Measurements from ENCODE around the gene SLC66A1. TPM values are rescaled to one million over a fixed set of nuclear protein-coding genes. Genes with fewer than 3 reads are reported as not detected.

SLC66A1 gene
- total RNA-seq, 1 experiment from 2014 or later = 11.6 TPM

DNA sequence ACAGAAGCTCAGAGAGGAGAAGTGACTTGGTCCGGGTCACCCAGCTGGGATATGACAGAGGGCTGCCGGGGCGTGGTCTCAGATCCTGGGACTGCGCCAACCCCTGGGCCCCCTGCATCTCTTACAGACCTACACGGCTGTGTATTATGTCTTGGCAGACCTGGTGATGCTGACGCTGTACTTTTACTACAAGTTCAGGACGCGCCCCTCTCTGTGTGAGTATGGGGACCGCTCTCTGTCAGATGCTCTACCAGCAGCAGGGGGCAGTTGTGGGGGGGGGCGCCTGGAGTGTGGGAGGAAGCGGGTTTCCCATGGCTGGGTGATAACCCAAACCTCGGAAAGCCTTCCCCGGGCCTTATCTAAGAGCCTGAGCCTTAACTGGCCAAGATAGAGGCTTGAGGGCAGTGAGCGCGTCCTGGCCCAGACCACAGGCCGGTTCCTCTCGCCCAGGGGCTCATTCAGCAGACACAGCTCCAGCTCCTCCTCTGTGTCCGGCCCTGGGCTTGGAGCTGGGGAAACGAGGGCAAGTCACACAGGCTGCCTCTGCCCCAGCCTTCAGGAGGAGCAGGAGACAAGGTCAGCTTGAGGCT, 13.3 kb downstream of the SLC66A1 start:
- no peaks in the 10 kb centered on the region for H3K4me1 ChIP-seq (ENCODE audit: low read length)
- H3K36me3 ChIP-seq (ENCODE audit: insufficient read depth, low read length) = no peaks in the 10 kb centered on the region
- no peaks in the 10 kb centered on the region for H4K20me1 ChIP-seq (ENCODE audit: insufficient read depth, low read depth, low read length)
- no peak overlapping the region for H3K27ac ChIP-seq (ENCODE audit: low read length)
- no peak overlapping the region for H3K4me3 ChIP-seq (ENCODE audit: low read length)
- no peak for DNase-seq
- H3K27me3 ChIP-seq (ENCODE audit: low read length) = no peaks in the 10 kb centered on the region
- no peak overlapping the region for H2AFZ ChIP-seq (ENCODE audit: low read length)
- H3K79me2 ChIP-seq (ENCODE audit: low read length) = no peaks in the 10 kb centered on the region
- H3K4me2 ChIP-seq (ENCODE audit: low read depth, low read length, poor library complexity, severe bottlenecking) = no peak overlapping the region
- H3K9me2 ChIP-seq (replicated peaks; ENCODE audit: insufficient read depth, low read length) = no peaks in the 10 kb centered on the region
- no peak overlapping the region for H3K9ac ChIP-seq (ENCODE audit: low read length)
- H3K9me3 ChIP-seq (ENCODE audit: low read length) = no peaks in the 10 kb centered on the region

DNA sequence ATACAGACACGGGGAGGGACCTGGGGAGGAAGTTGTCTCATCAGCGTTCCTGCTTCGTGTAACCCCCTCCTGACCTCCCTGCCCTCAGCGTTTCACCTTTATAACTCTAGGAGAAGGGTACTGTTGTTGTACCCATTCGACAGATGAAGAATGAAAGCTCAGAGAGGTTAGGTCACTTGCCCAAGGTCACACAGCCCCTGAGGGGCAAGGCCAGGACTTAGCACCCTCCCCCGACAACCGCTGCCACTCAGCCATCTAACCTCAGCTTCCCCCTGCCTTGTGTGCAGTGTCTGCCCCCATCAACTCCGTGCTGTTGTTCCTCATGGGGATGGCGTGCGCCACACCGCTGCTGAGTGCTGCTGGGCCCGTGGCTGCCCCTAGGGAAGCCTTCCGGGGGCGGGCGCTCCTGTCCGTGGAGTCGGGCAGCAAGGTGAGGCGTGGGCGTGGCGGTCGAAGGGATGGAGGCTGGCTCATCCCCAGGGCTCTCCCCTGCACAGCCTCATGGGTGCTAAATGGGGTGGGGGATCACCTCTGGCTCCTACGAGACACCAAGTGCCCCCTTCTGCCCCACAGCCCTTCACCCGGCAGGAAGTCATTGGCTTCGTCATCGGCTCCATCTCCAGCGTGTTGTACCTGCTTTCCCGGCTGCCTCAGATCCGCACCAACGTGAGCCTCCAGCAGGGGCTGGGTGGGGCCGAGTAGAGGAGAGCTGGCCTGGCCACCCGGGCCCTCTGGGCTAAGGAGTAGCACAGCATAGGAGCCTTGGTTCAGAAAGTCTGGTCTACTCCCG, 14.0 kb downstream of the SLC66A1 start:
- Histone ChIP-seq H3K9me2 (replicated peaks; ENCODE audit: insufficient read depth, low read length) (no peaks in the 10 kb centered on the region), H3K79me2 (ENCODE audit: low read length) (no peaks in the 10 kb centered on the region), H3K4me3 (ENCODE audit: low read length) (no peak overlapping the region), H3K9me3 (ENCODE audit: low read length) (no peaks in the 10 kb centered on the region), H3K4me2 (ENCODE audit: low read depth, low read length, poor library complexity, severe bottlenecking) (no peak overlapping the region), H3K27me3 (ENCODE audit: low read length) (no peaks in the 10 kb centered on the region), H3K9ac (ENCODE audit: low read length) (no peak overlapping the region), H3K4me1 (ENCODE audit: low read length) (no peaks in the 10 kb centered on the region), H2AFZ (ENCODE audit: low read length) (no peak overlapping the region), H4K20me1 (ENCODE audit: insufficient read depth, low read depth, low read length) (no peaks in the 10 kb centered on the region), H3K27ac (ENCODE audit: low read length) (no peak overlapping the region), H3K36me3 (ENCODE audit: insufficient read depth, low read length) (no peaks in the 10 kb centered on the region)
- DNase-seq = no peak

DNA sequence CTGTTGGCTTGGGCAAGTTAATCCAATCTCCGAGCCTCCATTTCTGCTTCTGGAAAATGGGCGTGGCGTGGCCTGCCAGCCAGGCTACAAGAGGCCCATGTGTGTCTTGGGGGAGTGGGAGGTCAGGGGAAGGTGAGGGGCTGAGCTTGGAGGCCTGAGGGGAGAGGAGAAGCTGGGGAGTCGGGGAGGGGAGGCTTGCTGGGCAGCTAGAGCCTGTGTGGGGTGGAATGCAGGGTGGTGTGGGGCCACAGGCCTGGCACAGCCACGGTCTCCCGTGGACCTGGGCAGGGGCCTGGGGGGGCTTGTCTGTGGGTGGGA, 14.6 kb downstream of the SLC66A1 start:
- H3K79me2 ChIP-seq (ENCODE audit: low read length) = no peaks in the 10 kb centered on the region
- no peak overlapping the region for H3K4me3 ChIP-seq (ENCODE audit: low read length)
- H2AFZ ChIP-seq (ENCODE audit: low read length) = no peak overlapping the region
- H3K36me3 ChIP-seq (ENCODE audit: insufficient read depth, low read length) = no peaks in the 10 kb centered on the region
- H3K27me3 ChIP-seq (ENCODE audit: low read length) = no peaks in the 10 kb centered on the region
- no peak overlapping the region for H3K9ac ChIP-seq (ENCODE audit: low read length)
- no peaks in the 10 kb centered on the region for H3K4me1 ChIP-seq (ENCODE audit: low read length)
- H3K9me2 ChIP-seq (replicated peaks; ENCODE audit: insufficient read depth, low read length) = no peaks in the 10 kb centered on the region
- H4K20me1 ChIP-seq (ENCODE audit: insufficient read depth, low read depth, low read length) = no peaks in the 10 kb centered on the region
- no peak overlapping the region for H3K4me2 ChIP-seq (ENCODE audit: low read depth, low read length, poor library complexity, severe bottlenecking)
- no peak for DNase-seq
- H3K9me3 ChIP-seq (ENCODE audit: low read length) = no peaks in the 10 kb centered on the region
- no peak overlapping the region for H3K27ac ChIP-seq (ENCODE audit: low read length)

DNA sequence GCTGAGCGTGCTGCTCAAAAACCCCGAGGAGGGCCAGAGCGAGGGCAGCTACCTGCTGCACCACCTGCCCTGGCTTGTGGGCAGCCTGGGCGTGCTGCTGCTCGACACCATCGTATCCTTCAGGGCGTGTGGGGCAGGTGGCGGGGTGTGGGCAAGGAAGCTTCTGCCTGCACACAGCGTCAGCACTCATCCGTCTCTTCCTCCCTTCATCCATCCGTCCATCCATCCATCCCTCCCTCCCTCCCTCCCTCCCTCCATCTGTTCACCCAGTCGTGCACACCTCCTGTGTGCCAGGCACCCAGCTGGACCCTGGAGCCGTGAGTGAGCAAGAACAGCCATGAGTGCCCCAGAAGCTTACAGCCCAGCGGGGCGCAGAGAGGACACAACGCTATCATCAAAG, 15.2 kb downstream of the SLC66A1 start:
- H3K4me2 ChIP-seq (ENCODE audit: low read depth, low read length, poor library complexity, severe bottlenecking) = no peak overlapping the region
- H3K9ac ChIP-seq (ENCODE audit: low read length) = no peak overlapping the region
- DNase-seq = no peak
- H2AFZ ChIP-seq (ENCODE audit: low read length) = no peak overlapping the region
- no peak overlapping the region for H3K27ac ChIP-seq (ENCODE audit: low read length)
- H3K9me3 ChIP-seq (ENCODE audit: low read length) = no peaks in the 10 kb centered on the region
- H3K4me1 ChIP-seq (ENCODE audit: low read length) = no peaks in the 10 kb centered on the region
- no peaks in the 10 kb centered on the region for H3K79me2 ChIP-seq (ENCODE audit: low read length)
- H3K4me3 ChIP-seq (ENCODE audit: low read length) = no peak overlapping the region
- H3K27me3 ChIP-seq (ENCODE audit: low read length) = no peaks in the 10 kb centered on the region
- H4K20me1 ChIP-seq (ENCODE audit: insufficient read depth, low read depth, low read length) = no peaks in the 10 kb centered on the region
- no peaks in the 10 kb centered on the region for H3K36me3 ChIP-seq (ENCODE audit: insufficient read depth, low read length)
- H3K9me2 ChIP-seq (replicated peaks; ENCODE audit: insufficient read depth, low read length) = no peaks in the 10 kb centered on the region

DNA sequence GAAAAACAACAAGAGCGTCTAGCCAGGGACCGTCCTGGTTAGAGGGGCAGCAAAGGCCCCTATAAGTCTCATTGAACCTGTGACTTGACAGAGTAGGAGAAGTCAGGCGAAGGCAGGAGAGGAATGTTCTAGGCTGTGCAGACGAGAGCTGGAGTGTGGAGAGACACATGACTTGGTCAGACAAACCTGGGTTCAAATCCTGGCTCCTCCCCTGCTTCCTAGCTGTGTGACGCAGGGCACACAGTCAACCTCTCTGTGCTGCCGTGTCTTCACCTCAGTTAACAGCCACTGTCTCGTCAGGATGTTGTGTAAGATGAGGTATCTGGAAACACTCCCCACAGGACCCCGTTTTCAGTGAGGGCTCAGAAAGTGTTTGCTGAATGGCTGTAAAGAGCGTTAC, 15.6 kb downstream of the SLC66A1 start:
- Histone ChIP-seq H3K36me3 (ENCODE audit: insufficient read depth, low read length) (no peaks in the 10 kb centered on the region), H3K9ac (ENCODE audit: low read length) (no peak overlapping the region), H3K4me1 (ENCODE audit: low read length) (no peaks in the 10 kb centered on the region), H4K20me1 (ENCODE audit: insufficient read depth, low read depth, low read length) (no peaks in the 10 kb centered on the region), H3K4me3 (ENCODE audit: low read length) (no peak overlapping the region), H3K9me3 (ENCODE audit: low read length) (no peaks in the 10 kb centered on the region), H2AFZ (ENCODE audit: low read length) (no peak overlapping the region), H3K79me2 (ENCODE audit: low read length) (no peaks in the 10 kb centered on the region), H3K27me3 (ENCODE audit: low read length) (no peaks in the 10 kb centered on the region), H3K4me2 (ENCODE audit: low read depth, low read length, poor library complexity, severe bottlenecking) (no peak overlapping the region), H3K27ac (ENCODE audit: low read length) (no peak overlapping the region), H3K9me2 (replicated peaks; ENCODE audit: insufficient read depth, low read length) (no peaks in the 10 kb centered on the region)
- DNase-seq = no peak

DNA sequence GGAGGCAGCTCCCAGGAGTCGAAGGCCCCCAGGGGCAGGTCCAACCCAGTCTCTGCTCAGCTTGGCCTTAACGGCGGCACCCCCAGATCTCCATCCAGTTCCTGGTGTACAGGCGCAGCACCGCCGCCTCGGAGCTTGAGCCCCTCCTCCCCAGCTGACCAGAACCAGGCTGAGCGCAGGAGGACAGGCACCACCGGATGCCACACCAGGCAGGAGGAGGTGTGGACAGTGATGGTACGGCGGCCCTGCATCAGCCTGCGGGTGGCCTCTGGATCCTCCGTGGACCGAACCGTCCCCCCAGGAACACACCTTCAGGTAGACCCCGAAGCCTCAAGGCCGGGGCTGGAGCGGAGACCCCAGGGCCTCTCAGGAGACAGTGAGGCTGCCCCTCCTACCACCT, 16.4 kb downstream of the SLC66A1 start:
- DNase-seq = no peak
- Histone ChIP-seq H3K36me3 (ENCODE audit: insufficient read depth, low read length) (no peaks in the 10 kb centered on the region), H3K4me2 (ENCODE audit: low read depth, low read length, poor library complexity, severe bottlenecking) (no peak overlapping the region), H4K20me1 (ENCODE audit: insufficient read depth, low read depth, low read length) (no peaks in the 10 kb centered on the region), H3K4me1 (ENCODE audit: low read length) (no peaks in the 10 kb centered on the region), H3K9me2 (replicated peaks; ENCODE audit: insufficient read depth, low read length) (no peaks in the 10 kb centered on the region), H3K27ac (ENCODE audit: low read length) (no peak overlapping the region), H3K4me3 (ENCODE audit: low read length) (no peak overlapping the region), H3K27me3 (ENCODE audit: low read length) (no peaks in the 10 kb centered on the region), H2AFZ (ENCODE audit: low read length) (no peak overlapping the region), H3K9me3 (ENCODE audit: low read length) (no peaks in the 10 kb centered on the region), H3K79me2 (ENCODE audit: low read length) (no peaks in the 10 kb centered on the region), H3K9ac (ENCODE audit: low read length) (no peak overlapping the region)

DNA sequence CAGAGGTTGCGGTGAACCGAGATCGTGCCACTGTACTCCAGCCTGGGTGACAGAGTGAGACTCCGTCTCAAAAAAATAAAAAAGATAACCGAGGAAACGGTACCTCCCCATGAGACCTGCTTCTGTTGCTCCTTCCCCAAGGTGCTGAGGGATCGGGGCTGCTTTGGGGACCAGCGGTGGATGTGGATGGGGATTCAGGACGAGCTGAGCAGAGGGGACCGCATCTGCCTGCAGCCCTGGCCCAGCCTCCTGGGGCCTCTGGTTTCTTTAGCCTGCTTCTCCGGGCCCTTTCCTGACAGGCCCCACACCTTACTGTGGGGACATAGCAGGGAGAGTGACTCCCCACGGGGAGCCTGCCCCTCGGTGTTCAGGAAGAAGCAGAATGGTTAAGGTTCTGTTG, 17.1 kb downstream of the SLC66A1 start:
- Histone ChIP-seq H3K4me2 (ENCODE audit: low read depth, low read length, poor library complexity, severe bottlenecking) (no peak overlapping the region), H3K9me2 (replicated peaks; ENCODE audit: insufficient read depth, low read length) (no peaks in the 10 kb centered on the region), H2AFZ (ENCODE audit: low read length) (no peak overlapping the region), H3K36me3 (ENCODE audit: insufficient read depth, low read length) (no peaks in the 10 kb centered on the region), H3K4me3 (ENCODE audit: low read length) (no peak overlapping the region), H3K27ac (ENCODE audit: low read length) (no peak overlapping the region), H3K9ac (ENCODE audit: low read length) (no peak overlapping the region), H3K27me3 (ENCODE audit: low read length) (no peaks in the 10 kb centered on the region), H3K4me1 (ENCODE audit: low read length) (no peaks in the 10 kb centered on the region), H3K79me2 (ENCODE audit: low read length) (no peaks in the 10 kb centered on the region), H3K9me3 (ENCODE audit: low read length) (no peaks in the 10 kb centered on the region), H4K20me1 (ENCODE audit: insufficient read depth, low read depth, low read length) (no peaks in the 10 kb centered on the region)
- no peak for DNase-seq

DNA sequence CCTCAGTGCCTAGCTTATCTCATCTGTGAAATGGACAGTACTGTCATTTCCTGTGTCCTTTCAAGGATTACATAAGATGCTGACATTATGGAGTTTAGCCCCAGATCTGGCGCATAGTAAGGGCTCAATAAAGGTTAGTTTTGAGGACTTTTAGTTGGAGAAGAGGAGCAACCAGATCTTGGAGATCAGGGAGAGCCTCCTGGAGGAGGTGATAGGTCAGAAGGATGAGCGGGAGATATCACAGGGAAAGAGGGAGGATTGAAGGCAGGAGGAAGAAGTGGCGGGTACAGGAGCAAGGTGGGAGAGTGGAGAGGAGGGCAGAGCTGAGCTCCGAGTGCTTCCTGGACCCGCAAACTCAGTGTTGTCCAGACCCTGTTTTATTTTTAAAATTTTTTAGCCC, 17.5 kb downstream of the SLC66A1 start:
- DNase-seq = no peak
- no peaks in the 10 kb centered on the region for H3K4me1 ChIP-seq (ENCODE audit: low read length)
- no peaks in the 10 kb centered on the region for H3K9me3 ChIP-seq (ENCODE audit: low read length)
- no peaks in the 10 kb centered on the region for H3K9me2 ChIP-seq (replicated peaks; ENCODE audit: insufficient read depth, low read length)
- no peak overlapping the region for H2AFZ ChIP-seq (ENCODE audit: low read length)
- no peaks in the 10 kb centered on the region for H3K79me2 ChIP-seq (ENCODE audit: low read length)
- no peak overlapping the region for H3K9ac ChIP-seq (ENCODE audit: low read length)
- no peaks in the 10 kb centered on the region for H3K36me3 ChIP-seq (ENCODE audit: insufficient read depth, low read length)
- no peak overlapping the region for H3K27ac ChIP-seq (ENCODE audit: low read length)
- no peak overlapping the region for H3K4me3 ChIP-seq (ENCODE audit: low read length)
- H4K20me1 ChIP-seq (ENCODE audit: insufficient read depth, low read depth, low read length) = no peaks in the 10 kb centered on the region
- H3K27me3 ChIP-seq (ENCODE audit: low read length) = no peaks in the 10 kb centered on the region
- H3K4me2 ChIP-seq (ENCODE audit: low read depth, low read length, poor library complexity, severe bottlenecking) = no peak overlapping the region
